ELF-1 (cell line): ENCODE results near the gene PLCL1.
"Not testable (repeated sequence)": the region's sequence is repeated elsewhere in the genome, so short reads cannot be mapped to it uniquely, and the experiment has no call there.

Experiments
- DNase-seq: peaks from one replicate; pipeline ENCODE4 v3.0.0-alpha.2; 2016; ENCODE audit warnings: low read depth, low spot score

PLCL1 gene

GRCh38 chr2:197996583-197996982, 192.2 kb downstream of the PLCL1 start:
- DNase-seq = no peak

- DNase-seq = no peak
Measured at GRCh38 chr2:197997083-197997541, 192.7 kb downstream of the PLCL1 start.

DNA sequence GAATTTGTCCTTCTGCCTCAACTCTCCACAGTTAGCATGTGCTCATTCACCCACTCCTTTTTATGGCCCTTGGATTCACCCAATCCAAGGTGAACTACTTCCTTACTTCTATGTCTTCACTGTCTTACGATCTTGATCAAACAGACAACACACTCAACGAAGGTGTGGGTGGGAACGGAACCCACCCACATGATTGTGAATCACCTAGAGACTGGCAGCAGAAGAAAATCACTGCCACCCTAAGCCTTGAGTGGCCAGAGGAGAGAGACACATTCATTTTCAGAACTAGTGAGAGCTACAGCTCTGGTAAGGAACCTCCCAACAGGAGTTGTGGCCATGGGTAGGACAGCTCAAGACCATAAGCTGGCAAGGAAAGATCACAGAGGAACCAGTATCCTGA, 194.3 kb downstream of the PLCL1 start:
- no peak for DNase-seq

DNA sequence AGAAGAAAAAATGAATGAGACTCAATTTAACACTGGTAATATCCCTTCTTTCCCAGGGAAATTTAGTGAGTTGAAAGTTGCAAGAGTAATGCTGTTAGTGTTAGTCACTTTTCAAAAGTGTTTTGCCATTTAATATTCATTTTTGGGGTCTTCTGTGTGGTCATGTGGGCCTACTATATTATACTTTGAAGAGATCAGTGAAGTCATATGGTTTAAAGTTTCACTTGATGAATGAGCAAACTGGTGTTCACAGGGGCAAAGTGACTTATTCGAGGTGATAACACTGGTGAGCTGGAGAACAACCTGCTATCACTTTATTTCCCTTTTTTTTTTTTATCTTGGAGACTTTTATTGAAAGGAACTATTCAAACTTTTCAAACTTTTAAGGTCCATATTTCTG, 196.0 kb downstream of the PLCL1 start:
- no peak for DNase-seq

DNA sequence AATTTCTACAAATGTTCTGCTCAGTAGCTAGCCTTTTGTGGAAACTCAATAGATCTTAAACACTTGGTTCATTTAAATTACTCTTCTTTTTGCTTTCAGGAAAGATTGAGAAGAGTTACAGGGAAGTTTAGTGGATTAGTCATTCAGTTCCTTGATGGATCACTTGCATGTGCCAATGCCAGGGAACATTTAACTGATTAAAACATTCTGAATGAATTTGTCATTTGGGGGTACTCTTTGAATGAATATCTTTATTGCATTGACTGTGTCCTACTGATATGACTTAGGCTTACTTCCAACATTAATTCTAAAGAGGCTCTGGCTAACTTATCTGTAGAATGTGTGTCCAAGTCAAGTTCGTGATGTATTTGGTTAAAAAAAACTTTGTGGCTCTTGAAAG, 199.8 kb downstream of the PLCL1 start:
- no peak for DNase-seq

DNA sequence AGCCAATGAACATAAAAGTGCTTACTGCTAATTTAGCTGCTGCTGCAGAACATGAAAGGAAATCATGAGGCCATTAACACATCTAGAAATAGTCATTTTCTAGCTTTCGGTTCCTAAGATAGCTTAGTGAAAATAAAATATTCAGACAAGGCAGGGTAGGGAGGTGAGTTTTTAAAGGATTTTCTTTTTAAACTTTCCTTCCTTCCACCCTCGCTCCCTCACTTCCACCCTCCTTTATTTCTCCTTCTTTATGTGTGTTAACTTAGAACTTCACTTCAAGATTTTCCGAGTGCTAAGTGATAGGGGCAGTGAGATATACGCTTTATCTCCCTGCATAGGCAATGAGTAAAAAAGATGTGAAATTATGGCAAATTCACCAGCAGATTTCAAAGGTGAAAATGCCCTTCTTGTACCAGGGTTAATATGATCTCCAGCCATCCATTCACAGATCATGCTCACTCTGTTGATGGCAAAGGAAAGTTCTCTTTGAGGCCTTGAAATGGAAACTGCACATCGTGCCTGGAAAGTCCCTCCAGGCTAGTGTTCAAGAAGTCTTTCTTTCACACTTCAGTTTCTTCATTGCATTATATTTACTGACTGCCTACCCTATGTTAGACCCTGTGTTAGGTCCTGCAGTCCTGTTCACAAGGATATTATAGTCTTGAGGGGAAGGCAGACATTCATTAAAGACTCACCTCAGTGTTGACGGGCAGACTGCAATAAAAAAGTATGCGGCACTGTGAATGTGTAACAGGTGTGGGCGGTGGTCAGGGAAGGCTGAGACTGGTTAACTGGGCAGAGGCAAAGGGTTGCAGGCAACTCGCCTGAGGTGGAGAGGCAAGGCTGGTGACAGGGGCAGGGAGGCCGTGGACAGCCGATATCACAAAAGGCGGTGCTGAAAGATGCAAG, 200.8 kb downstream of the PLCL1 start:
- no peak for DNase-seq

- DNase-seq = no peak
Measured at GRCh38 chr2:198006733-198007132, 202.3 kb downstream of the PLCL1 start.

- no peak for DNase-seq
Measured at GRCh38 chr2:198008230-198008629, 203.8 kb downstream of the PLCL1 start.

DNA sequence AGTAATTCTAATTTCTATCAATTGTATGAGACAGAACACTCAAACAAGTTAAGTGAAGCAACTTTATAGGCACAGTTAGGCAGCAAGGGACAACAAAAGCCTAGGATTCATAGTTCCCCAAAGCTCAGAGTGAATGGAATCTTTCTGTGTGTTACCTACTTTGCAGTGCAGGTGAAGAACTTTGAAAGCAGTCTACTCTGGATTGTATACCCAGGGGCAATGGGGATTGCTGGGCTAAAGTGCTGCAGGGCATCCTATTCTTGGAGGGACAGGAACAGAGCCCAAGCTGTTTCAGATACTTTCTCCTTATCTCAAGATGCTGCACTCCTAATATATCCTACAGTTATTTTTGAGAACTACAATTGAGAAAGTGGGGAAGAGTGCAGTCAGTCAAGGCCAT, 207.6 kb downstream of the PLCL1 start:
- no peak for DNase-seq

GRCh38 chr2:198016243-198016642, 211.8 kb downstream of the PLCL1 start:
- no peak for DNase-seq

GRCh38 chr2:198017068-198017467, 212.7 kb downstream of the PLCL1 start:
- DNase-seq = no peak

DNA sequence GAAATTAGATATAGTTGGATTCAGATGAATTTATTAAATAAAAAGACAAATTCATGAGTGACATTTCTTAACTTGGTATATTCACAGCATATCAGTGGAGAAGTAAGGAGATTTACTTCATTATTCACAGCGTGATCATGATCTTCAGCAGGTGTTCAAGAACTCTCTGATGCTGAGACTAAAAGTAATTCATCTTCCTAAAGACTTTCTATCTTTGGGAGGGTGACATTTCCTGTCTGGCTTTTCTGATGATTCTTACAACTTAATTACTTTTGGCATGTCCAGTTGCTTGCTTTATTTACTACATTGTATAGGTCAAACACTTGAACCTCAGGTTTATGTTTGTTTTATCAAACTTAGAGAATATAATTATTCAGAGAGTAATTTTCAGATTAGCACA, 224.6 kb downstream of the PLCL1 start:
- DNase-seq = no peak

DNA sequence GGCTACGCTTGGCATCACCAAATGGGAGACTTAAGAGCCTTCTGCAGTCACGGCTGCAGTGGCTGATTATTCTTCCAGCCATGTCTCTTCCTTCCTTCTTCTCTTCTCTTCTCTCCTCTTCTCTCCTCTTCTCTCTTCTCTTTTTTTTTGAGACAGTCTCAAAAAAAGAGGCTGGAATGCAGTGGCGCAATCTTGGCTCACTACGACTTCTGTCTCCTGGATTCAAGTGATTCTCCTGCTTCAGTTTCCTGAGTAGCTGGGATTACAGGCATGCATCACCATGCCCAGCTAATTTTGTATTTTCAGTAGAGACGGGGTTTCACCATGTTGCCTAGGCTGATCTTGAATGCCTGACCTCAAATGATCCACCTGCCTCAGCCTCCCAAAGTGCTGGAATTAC, 225.2 kb downstream of the PLCL1 start:
- DNase-seq = not testable (repeated sequence)

DNA sequence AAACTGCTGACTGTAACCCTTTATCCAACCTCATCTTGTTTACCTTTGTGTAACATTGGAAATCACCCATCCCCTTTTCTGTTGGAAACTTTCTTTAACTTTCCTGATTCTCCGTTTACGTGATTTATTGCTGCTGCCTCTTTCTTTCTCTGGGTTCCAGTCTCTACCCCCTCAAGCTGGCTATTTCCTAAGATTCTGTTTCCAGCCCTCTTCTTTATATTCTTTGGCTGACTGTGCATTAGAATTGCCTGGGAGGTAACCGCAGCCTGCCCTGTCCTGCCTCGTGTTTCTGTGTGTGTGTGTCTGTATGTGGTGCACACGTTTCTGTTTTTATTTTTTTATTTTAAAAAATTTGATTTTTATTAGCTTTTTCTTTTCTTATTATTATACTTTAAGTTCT, 229.2 kb downstream of the PLCL1 start:
- no peak for DNase-seq

DNA sequence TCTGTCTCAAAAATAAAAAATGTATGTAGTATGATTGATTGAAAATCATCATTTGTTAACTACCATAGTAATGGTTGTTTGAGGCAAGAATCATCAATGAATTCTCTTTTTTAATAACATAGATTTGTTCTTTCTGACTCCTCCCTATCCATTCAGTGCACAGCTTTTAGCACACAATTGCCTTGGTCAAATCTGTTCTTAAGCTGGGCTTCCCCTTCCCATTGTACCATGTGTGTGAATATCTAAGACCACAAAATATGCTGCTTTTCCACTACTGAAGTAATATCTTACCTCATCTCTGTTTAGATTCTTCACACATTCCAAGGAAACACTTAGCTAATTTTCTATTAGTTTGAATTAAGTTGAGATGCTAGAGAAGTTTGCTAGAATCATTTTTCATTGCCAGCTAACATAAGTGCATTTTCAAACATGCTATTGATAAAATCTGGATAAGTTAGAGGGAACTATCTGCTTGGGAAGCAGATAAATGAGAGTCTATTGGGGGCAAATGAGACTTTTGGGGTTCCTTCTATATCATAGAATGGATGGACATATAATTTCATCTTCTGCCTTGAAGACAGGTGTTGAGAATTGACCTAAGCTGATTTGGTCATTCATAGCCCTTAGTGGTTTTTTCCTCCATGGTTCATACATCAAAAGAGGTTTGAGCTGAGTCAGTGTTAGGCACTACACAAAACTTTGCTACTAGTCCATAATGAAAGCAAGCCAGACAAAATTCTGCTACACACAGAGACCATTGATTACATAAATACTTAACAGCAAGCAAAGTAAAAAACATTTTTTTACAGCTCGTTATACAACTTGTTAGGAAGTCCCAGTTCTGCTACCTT, 231.9 kb downstream of the PLCL1 start:
- no peak for DNase-seq

DNA sequence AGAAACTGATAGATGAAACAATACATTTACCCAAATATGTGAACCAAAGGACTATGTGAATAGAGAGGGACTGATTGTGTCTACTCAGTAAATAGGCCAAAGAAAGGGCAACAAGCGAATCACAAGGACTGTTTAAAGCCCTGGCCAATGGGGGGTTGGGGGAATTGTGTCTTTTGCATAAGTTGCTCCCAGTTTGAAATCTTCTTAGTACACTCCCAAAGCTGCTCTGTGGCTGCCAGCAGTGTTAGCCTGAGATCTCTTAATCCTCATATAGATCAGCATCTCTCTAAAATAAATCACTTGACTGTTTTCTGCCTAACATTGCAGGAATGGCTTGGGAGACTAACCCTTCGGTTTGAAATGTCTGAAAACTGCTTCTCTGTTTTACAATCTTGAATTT, 236.4 kb downstream of the PLCL1 start:
- no peak for DNase-seq

DNA sequence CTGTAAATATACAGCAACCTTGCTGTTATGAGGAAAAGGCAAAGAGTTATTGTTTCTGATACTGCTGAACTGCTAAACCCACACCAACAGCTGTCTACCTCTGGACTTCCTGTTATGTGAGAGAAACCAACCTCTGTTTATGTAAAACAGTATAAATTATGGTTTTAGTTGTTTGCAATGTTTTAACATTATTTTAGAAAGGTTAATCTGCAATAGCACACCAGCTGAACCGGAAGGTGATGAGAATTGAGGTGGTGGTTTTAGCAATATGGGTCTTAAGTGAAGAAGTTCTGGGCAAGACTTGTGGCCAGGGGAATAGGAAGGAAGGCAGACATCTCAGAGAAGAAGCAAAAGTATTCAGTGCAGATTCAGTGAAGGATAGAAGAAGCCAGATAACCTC, 237.8 kb downstream of the PLCL1 start:
- no peak for DNase-seq

GRCh38 chr2:198044777-198045176, 240.4 kb downstream of the PLCL1 start:
- DNase-seq = no peak

GRCh38 chr2:198045227-198045626, 240.8 kb downstream of the PLCL1 start:
- DNase-seq = no peak

GRCh38 chr2:198052741-198053140, 248.3 kb downstream of the PLCL1 start:
- no peak for DNase-seq

DNA sequence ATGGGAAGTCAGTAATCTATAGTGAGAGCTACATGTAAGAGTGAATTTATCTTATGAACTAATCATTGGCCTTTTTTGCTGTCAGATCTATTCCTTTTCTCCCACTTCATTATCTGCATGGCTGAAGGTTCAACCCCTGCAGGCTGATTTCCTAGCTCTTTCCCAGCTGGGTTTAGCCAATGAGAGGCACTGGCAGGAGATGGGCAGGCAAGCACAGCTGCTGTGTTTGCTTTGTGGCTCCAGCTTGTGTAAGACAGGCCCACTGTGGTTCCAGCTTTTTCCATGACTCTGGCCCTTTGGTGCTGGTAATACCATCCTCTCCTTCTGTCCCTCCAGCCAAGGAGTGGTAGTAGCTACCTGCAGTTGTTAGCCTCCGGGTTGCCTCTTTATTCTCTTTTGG, 248.8 kb downstream of the PLCL1 start:
- no peak for DNase-seq

- DNase-seq = no peak
Measured at GRCh38 chr2:198053776-198054175, 249.4 kb downstream of the PLCL1 start.

GRCh38 chr2:198054299-198054698, 249.9 kb downstream of the PLCL1 start:
- DNase-seq = peak; percentile 52
